ENCODE measurements around the gene RPS27.
"Not testable (repeated sequence)": the region's sequence is repeated elsewhere in the genome, so short reads cannot be mapped to it uniquely, and the experiment has no call there.

The RPS27 gene

GRCh38 chr1:153987621-153988020 lies 2.9 kb upstream of the RPS27 start:
- DNase-seq = no peak

DNA sequence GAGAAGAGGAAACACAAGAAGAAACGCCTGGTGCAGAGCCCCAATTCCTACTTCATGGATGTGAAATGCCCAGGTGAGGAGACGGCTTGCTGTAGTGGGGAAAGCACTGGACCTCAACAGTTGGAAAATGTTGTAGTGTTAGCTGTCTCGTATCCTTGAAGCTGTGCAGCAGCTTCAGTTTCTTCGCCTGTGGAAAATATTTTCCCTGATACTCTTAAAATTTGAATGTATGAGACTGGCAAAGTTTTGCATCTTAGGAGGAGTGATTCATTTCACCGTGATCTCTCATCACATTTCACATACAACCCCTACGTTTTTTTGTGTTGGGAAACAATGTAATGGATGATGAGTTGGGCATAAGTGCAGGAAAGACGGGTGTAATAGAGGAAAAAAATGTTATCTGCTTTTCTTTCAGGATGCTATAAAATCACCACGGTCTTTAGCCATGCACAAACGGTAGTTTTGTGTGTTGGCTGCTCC lies 629 bp downstream of the RPS27 start:
- DNase-seq = no peak

DNA sequence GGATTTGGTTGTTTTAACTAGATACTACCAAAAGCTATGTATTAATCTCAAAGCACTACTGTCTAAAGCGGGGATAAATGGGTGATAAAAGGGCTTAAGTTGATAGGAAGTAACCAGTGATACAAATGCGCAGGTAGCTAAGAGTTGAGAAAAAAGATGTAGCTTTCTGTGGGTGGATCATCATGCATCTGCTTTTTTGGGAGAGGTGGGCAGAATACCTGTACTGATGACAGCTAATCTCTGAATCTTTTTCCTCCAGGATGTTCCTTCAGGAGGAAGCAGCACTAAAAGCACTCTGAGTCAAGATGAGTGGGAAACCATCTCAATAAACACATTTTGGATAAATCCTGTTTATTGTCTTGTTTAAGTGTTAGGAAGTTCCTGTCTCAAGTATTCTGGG lies 1.2 kb downstream of the RPS27 start:
- DNase-seq = no peak

- DNase-seq = no peak
Measured at GRCh38 chr1:153995202-153995601, 4.6 kb downstream of the RPS27 start.

- no peak for DNase-seq
Measured at GRCh38 chr1:153995640-153996039, 5.1 kb downstream of the RPS27 start.

- DNase-seq = not testable (repeated sequence)
Measured at GRCh38 chr1:153996882-153997281, 6.3 kb downstream of the RPS27 start.

DNA sequence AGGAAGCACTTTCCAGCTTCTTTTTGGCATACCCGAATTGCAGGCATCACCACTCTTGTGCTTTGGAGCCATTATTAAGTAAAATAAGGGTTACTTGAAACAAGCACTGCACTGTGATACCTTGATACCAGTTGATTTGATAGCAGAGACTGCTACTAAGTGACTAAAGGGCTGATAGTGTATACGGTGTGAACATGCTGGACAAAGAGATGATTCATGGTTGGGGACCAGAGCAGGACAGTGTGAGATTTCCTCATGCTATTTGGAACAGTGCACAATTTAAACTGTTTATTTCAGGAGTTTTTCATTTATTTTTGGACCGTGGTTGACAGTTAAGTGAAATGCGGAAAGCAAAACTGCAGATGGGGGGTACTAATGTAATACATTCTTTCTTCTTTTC lies 9.9 kb downstream of the RPS27 start:
- DNase-seq = no peak

DNA sequence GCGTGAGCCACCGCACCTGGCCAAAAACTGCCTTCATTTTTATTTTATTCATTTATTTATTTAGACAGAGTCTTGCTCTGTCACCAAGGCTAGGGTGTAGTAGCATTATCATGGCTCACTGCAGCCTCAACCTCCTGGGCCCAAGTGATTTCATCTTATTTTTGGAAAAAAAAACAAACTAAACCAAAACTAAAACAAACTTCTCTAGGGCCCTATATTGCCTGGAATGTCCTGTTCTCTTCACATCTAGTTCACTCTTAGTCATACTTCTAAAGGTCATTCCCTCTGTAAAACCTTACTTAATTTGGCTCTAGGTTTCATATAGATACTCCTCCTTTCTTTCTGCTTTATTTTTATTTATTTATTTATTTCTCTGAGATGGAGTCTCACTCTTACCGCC lies 15.6 kb downstream of the RPS27 start:
- DNase-seq = no peak

GRCh38 chr1:154012129-154012528 lies 21.6 kb downstream of the RPS27 start:
- no peak for DNase-seq

DNA sequence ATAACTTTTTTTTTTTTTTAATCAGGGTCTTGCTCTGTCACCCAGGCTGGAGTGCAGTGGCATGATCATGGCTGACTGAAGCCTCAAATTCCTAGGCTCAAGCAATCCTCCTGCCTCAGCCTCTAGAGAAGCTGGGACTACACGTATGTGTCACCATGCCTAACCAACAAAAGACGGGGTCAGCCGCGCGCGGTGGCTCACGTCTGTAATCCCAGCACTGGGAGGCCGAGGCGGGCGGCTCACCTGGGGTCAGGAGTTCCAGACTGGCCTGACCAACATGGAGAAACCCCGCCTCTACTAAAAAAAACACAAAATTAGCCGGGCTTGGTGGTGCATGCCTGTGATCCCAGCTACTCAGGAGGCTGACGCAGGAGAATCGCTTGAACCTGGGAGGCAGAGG lies 22.0 kb downstream of the RPS27 start:
- DNase-seq = not testable (repeated sequence)

GRCh38 chr1:154014154-154014907 lies 23.8 kb downstream of the RPS27 start:
- no peak for DNase-seq

DNA sequence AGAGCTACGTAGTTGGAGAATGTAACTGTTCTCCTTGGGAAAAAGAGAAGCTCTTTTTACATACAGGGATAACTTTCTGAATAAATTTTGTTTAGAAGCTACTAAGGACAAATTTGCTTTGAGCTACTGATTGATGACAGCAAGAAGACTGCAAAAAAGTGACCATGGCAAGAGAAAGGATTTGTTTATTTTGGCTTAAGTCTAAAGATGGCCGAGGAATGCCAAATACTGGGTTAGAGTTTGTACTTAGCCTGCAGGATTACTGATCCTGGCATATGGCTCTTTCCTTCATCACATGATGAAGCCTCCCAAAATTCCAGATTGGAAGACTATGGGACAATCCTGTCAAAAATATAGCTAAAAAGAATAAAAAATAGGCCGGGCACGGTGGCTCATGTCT lies 28.7 kb downstream of the RPS27 start:
- no peak for DNase-seq

- DNase-seq = no peak
Measured at GRCh38 chr1:154019940-154020339, 29.4 kb downstream of the RPS27 start.

DNA sequence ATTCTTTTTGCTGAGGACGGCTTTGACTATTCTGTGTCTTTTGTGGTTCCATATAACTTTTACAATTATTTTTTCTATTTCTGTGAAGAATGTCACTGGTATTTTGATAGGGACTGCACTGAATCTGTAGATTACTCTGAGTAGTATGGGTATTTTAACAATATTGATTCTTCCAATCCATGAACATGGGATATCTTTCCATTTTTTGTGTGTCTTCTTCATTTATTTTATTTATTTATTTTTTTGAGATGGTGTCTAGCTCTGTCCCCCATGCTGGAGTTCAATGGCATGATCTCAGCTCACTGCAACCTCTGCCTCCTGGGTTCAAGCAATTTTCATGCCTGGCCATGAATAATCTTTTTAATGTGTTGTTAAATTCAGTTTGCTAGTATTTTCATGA lies 43.1 kb downstream of the RPS27 start:
- not testable (repeated sequence) for DNase-seq
